Stomach smooth muscle (tissue), 2 donors: Measurements from ENCODE around the gene XRCC4.

Experiments
- H3K27ac ChIP-seq: one replicate; pipeline ENCODE4 v1.7.0; 2013; ENCODE audit warnings: mild to moderate bottlenecking, low read length, inconsistent platforms
- H3K27me3 ChIP-seq, 2 donors: one replicate each; pipeline ENCODE4 v1.7.0; 2013; ENCODE audit warnings: low read length in 2 of 2; ENCODE audit not compliant: insufficient read depth in 2 of 2, control insufficient read depth in 1 of 2
- H3K36me3 ChIP-seq, 2 donors: one replicate each; pipeline ENCODE4 v1.7.0; 2013; ENCODE audit warnings: low read length in 2 of 2; ENCODE audit not compliant: control insufficient read depth in 2 of 2, insufficient read depth in 2 of 2
- H3K4me1 ChIP-seq: one replicate; pipeline ENCODE4 v1.7.0; 2013; ENCODE audit warnings: low read length; ENCODE audit not compliant: control insufficient read depth, insufficient read depth
- H3K4me3 ChIP-seq, 2 donors: one replicate each; pipeline ENCODE4 v1.7.0; 2013; ENCODE audit warnings: low read length in 2 of 2
- H3K9ac ChIP-seq, 2 donors: one replicate each; pipeline ENCODE4 v1.7.0; 2013; ENCODE audit warnings: low read length in 2 of 2, mild to moderate bottlenecking in 1 of 2
- H3K9me3 ChIP-seq, 2 donors: one replicate each; pipeline ENCODE4 v1.7.0; 2013; ENCODE audit warnings: low read length in 2 of 2; ENCODE audit not compliant: control insufficient read depth in 2 of 2
- donor health status: healthy.
- donor health status: Pancreatic carcinoma.

XRCC4 gene

DNA sequence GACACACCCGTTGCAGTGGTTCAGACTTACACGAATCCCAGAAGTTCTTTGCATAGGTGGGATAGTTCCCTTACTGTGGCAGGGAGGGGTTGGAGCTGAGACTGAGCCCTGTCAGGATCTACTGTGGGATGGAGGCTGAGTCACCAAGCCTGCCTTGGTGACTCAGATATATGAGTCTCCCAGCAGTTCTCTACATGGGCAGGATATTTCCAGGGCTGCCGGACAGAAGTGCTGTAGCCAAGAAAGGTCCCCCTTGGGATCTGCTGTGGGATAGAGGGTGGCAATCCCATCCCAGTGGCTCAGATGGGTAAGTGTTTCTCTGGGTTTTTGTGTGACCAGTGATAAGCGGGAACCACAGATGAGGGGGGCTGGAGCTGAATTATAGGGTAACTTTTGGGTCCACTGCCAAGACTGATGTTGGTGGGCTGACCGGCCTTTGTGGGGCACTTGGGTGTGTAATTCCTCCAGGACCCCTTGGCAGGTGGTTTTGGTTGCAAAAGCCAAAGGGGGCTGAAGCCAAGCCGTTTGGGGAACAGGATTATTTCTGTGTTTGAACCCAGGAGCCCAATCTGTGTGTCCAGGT, 18.7 kb downstream of the XRCC4 start:
- Histone ChIP-seq H3K9me3 (peaks cover 0 to 3% of the 10 kb centered on the region in 2 donors), H3K9ac (no peak overlapping the region), H3K36me3 (no peaks in the 10 kb centered on the region), H3K4me3 (no peak overlapping the region), H3K27me3 (no peaks in the 10 kb centered on the region), H3K4me1 (no peaks in the 10 kb centered on the region), H3K27ac (no peak overlapping the region)

DNA sequence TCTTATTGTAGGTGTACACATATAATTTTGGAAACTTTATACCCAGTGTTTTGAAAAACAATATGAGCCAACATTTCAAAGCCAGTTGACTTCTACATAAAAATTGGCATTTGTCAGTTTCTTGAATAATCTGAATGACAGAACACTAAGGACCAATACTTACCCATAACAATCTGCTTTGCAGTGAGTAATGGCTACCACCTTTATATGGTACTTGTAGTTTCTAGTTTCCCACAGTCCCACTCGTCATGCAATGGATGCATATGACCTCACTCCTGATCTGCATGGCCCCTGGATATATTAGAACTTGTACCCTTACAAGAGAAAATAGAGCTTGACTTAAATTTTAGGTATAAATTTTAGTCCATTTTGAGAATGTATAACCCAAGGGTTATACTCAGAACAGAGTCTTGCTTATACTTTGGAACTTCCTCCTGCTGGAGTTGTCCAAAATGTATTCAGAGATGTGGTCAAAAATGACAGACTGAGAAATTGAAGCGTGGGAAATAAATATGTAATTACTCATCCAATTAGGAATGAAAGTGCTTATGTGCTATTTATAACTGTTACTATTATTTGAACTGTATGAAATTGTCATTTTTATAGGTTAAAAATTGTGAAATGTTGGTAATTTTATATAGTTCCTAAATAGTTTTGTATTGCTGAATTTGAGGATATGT, 19.5 kb downstream of the XRCC4 start:
- Histone ChIP-seq H3K4me1 (no peaks in the 10 kb centered on the region), H3K9ac (no peak overlapping the region), H3K9me3 (peaks cover 0 to 3% of the 10 kb centered on the region in 2 donors), H3K27ac (no peak overlapping the region), H3K27me3 (no peaks in the 10 kb centered on the region), H3K36me3 (no peaks in the 10 kb centered on the region), H3K4me3 (no peak overlapping the region)

GRCh38 chr5:83097689-83098231, 20.4 kb downstream of the XRCC4 start:
- no peak overlapping the region for H3K27ac ChIP-seq
- peaks cover 0 to 2% of the 10 kb centered on the region in 2 donors for H3K9me3 ChIP-seq
- H3K36me3 ChIP-seq: no peaks in the 10 kb centered on the region

GRCh38 chr5:83099001-83099400, 21.7 kb downstream of the XRCC4 start:
- no peaks in the 10 kb centered on the region for H3K36me3 ChIP-seq
- no peaks in the 10 kb centered on the region for H3K4me1 ChIP-seq
- no peak overlapping the region for H3K27ac ChIP-seq
- no peaks in the 10 kb centered on the region for H3K9me3 ChIP-seq
- no peaks in the 10 kb centered on the region for H3K27me3 ChIP-seq
- no peak overlapping the region for H3K4me3 ChIP-seq
- H3K9ac ChIP-seq: no peak overlapping the region

More at GRCh38 chr5:83097689-83098231, 20.4 kb downstream of the XRCC4 start:
- Histone ChIP-seq H3K4me1 (no peaks in the 10 kb centered on the region), H3K4me3 (no peak overlapping the region), H3K9ac (no peak overlapping the region), H3K27me3 (no peaks in the 10 kb centered on the region)

DNA sequence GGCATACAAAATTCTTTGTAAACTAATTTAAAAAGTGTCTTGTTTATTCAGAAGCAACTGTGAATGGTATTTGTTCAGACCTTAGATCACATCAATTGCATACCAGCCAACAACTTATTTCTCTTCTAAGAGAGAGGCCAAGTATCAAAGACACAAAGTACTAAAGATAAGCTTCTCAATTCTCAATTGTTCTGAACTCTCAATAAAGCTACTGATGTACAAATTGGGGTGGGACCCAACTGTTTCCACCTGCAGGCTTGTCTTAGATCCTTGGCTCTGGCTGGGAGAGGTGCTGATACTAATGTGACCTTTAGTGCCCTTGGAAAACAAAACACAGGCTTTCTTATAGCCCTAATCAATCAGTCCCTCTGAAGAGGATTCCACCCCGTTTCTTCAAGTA, 22.1 kb downstream of the XRCC4 start:
- no peak overlapping the region for H3K9ac ChIP-seq
- no peak overlapping the region for H3K27ac ChIP-seq
- H3K9me3 ChIP-seq: no peaks in the 10 kb centered on the region
- H3K4me1 ChIP-seq: no peaks in the 10 kb centered on the region
- H3K27me3 ChIP-seq: no peaks in the 10 kb centered on the region
- H3K36me3 ChIP-seq: no peaks in the 10 kb centered on the region
- no peak overlapping the region for H3K4me3 ChIP-seq

- Histone ChIP-seq H3K4me1 (no peaks in the 10 kb centered on the region), H3K9me3 (no peaks in the 10 kb centered on the region), H3K9ac (no peak overlapping the region), H3K27ac (no peak overlapping the region), H3K27me3 (no peaks in the 10 kb centered on the region), H3K36me3 (no peaks in the 10 kb centered on the region), H3K4me3 (no peak overlapping the region)
Observed at GRCh38 chr5:83101514-83101913, 24.2 kb downstream of the XRCC4 start.

DNA sequence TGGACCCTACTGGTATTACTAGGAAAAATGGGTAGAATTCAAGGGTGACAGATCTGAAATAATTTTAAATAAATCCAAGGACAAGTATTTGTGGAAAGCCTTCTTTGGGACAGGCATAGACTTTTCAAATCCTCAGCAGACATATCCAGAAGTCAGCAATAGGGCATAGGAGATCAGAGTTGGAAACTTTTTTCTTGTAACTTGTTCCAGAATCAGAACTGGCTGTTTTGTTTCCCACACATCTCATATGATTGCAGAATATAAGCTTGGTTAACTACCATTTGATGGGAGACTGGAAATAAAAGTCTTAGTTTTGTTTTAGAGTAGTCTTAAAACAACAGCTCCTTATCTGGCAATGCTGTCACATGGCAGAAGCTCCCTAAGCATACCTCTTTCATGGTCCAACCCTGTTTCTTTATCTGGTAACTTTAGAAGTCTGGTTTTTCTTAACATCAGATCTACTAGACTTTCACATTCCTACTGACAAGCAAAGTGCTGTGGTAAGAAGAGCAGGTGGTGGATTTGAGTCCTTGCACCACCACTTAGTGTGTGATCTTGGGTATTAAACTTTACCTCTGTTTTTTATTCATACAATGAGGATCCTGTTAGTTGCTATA, 25.1 kb downstream of the XRCC4 start:
- Histone ChIP-seq H3K9me3 (no peaks in the 10 kb centered on the region), H3K4me1 (no peaks in the 10 kb centered on the region), H3K4me3 (no peak overlapping the region), H3K27ac (no peak overlapping the region), H3K36me3 (no peaks in the 10 kb centered on the region), H3K9ac (no peak overlapping the region), H3K27me3 (no peaks in the 10 kb centered on the region)

- Histone ChIP-seq H3K27me3 (no peaks in the 10 kb centered on the region), H3K9me3 (no peaks in the 10 kb centered on the region), H3K36me3 (no peaks in the 10 kb centered on the region), H3K27ac (no peak overlapping the region), H3K4me3 (no peak overlapping the region), H3K9ac (no peak overlapping the region), H3K4me1 (no peaks in the 10 kb centered on the region)
Observed at GRCh38 chr5:83104021-83104420, 26.7 kb downstream of the XRCC4 start.

DNA sequence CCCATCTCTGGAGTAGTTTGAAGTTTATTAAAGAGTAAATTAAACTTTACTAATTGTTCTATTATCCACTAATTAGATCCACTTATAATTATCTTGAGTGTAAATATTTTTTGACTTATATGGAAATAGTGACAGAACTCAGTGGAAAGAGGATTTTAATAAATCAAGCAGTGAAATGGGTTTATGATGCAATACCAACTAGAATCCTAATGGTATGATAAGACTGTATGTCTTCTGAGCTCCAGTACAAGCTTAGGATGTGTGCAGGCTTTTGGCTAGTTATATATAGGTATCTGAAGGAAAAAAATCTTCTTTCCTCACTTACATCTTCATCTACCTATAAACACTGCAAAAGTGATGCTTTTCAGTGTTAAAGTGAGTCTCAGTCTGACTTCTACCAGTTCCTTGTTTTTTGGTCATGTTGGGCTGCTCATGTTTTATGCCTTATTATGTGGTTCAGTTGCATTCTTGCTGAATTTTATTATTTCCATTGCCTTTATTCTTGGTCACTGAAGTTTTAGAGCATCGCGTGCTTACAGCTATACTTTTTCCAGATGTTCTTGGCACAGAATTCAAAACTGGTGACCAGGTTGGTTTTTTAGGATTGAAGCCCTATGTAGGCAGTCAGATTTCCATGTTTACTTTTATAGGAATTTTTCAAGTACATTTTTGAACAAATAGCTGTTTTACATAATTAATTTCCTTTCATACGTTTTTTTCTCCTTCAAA, 30.5 kb downstream of the XRCC4 start:
- Histone ChIP-seq H3K9me3 (no peaks in the 10 kb centered on the region), H3K4me3 (no peak overlapping the region), H3K4me1 (no peaks in the 10 kb centered on the region), H3K9ac (no peak overlapping the region), H3K27me3 (no peaks in the 10 kb centered on the region), H3K36me3 (no peaks in the 10 kb centered on the region), H3K27ac (no peak overlapping the region)

DNA sequence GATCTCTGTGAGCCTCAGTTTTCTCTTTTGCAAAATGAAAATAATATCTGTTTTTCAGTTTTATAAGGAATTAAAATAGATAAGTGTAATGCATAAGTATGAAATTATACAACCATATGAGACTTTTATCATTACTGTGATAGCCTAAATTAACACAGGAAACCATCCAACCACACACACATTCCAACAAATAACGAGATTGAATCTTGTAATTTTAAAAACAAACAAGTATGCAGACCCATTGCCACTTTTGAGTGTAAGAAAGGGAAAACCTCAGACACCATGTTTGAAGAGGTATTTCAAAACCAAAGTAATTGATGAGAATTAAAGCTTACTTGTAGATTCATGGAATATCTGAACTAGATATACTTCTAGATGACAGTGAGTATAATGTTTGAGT, 32.0 kb downstream of the XRCC4 start:
- Histone ChIP-seq H3K4me1 (no peaks in the 10 kb centered on the region), H3K27me3 (no peaks in the 10 kb centered on the region), H3K9me3 (no peaks in the 10 kb centered on the region), H3K27ac (no peak overlapping the region), H3K36me3 (no peaks in the 10 kb centered on the region), H3K9ac (no peak overlapping the region), H3K4me3 (no peak overlapping the region)
